Mucosa of rectum (tissue), 2 donors: ENCODE data around the gene RILP.
"Not testable (repeated sequence)": the region's sequence is repeated elsewhere in the genome, so short reads cannot be mapped to it uniquely, and the experiment has no call there.

Experiments used
- H3K27ac ChIP-seq, 2 donors: one replicate each; pipeline ENCODE4 v1.7.0; 2013; ENCODE audit warnings: inconsistent platforms in 2 of 2, low read depth in 2 of 2, low read length in 2 of 2
- H3K27me3 ChIP-seq, 2 donors: one replicate each; pipeline ENCODE4 v1.7.0; 2013; ENCODE audit warnings: low read length in 2 of 2; ENCODE audit not compliant: control insufficient read depth in 2 of 2, insufficient read depth in 2 of 2
- H3K36me3 ChIP-seq, 2 donors: one replicate each; pipeline ENCODE4 v1.7.0; 2013; ENCODE audit warnings: low read length in 2 of 2; ENCODE audit not compliant: control insufficient read depth in 2 of 2, insufficient read depth in 2 of 2
- H3K4me1 ChIP-seq, 2 donors: one replicate each; pipeline ENCODE4 v1.7.0; 2013; ENCODE audit warnings: low read length in 2 of 2, mild to moderate bottlenecking in 1 of 2; ENCODE audit not compliant: control insufficient read depth in 2 of 2, insufficient read depth in 2 of 2
- H3K4me3 ChIP-seq, 2 donors: one replicate each; pipeline ENCODE4 v1.7.0; 2013; ENCODE audit warnings: low read length in 2 of 2
- H3K9ac ChIP-seq, 2 donors: one replicate each; pipeline ENCODE4 v1.7.0; 2013; ENCODE audit warnings: low read length in 2 of 2, low read depth in 1 of 2, mild to moderate bottlenecking in 1 of 2
- H3K9me3 ChIP-seq, 2 donors: one replicate each; pipeline ENCODE4 v1.7.0; 2013; ENCODE audit warnings: low read length in 2 of 2; ENCODE audit not compliant: control insufficient read depth in 2 of 2
- donor health status: healthy.
- donor health status: Normal muscosa, but diverticular disease.

RILP gene

GRCh38 chr17:1649844-1650501, at the start of gene RILP:
Gene RILP, minus strand, starts transcription at chr17:1649866. Its CDS starts 62 bp downstream, at chr17:1649804.
- H3K36me3 ChIP-seq = peaks cover 49 to 54% of the 10 kb centered on the region in 2 donors

GRCh38 chr17:1697681-1698080, 48.0 kb upstream of the RILP start:
- Histone ChIP-seq H3K9ac (no peak overlapping the region), H3K36me3 (no peaks in the 10 kb centered on the region), H3K4me3 (no peak overlapping the region), H3K9me3 (no peaks in the 10 kb centered on the region), H3K27ac (no peak overlapping the region), H3K4me1 (no peaks in the 10 kb centered on the region), H3K27me3 (no peaks in the 10 kb centered on the region)

More at GRCh38 chr17:1649844-1650501, at the start of gene RILP:
- peaks cover 28 to 35% of the 10 kb centered on the region in 2 donors for H3K4me1 ChIP-seq
- peak within 1 kb of the TSS; percentile 99 to 100 for H3K27ac ChIP-seq
- no peaks in the 10 kb centered on the region for H3K9me3 ChIP-seq
- peak within 1 kb of the TSS; percentile 72 to 77 for H3K4me3 ChIP-seq
- no peaks in the 10 kb centered on the region for H3K27me3 ChIP-seq
- H3K9ac ChIP-seq = peak within 1 kb of the TSS; percentile 78 to 95

- H3K9ac ChIP-seq = no peak overlapping the region
- H3K4me1 ChIP-seq = no peaks in the 10 kb centered on the region
- no peak overlapping the region for H3K4me3 ChIP-seq
- no peak overlapping the region for H3K27ac ChIP-seq
- H3K36me3 ChIP-seq = no peaks in the 10 kb centered on the region
- H3K27me3 ChIP-seq = no peaks in the 10 kb centered on the region
- no peaks in the 10 kb centered on the region for H3K9me3 ChIP-seq
These were observed 45.7 kb upstream of the RILP start for GRCh38 chr17:1695365-1695764.

GRCh38 chr17:1693339-1693738, 43.7 kb upstream of the RILP start:
- Histone ChIP-seq H3K4me3 (no peak overlapping the region), H3K9ac (no peak overlapping the region), H3K36me3 (no peaks in the 10 kb centered on the region), H3K27me3 (no peaks in the 10 kb centered on the region), H3K4me1 (no peaks in the 10 kb centered on the region), H3K27ac (no peak overlapping the region), H3K9me3 (no peaks in the 10 kb centered on the region)

- Histone ChIP-seq H3K27ac (no peak overlapping the region), H3K4me3 (no peak overlapping the region), H3K9me3 (no peaks in the 10 kb centered on the region), H3K36me3 (no peaks in the 10 kb centered on the region), H3K9ac (no peak overlapping the region), H3K4me1 (no peaks in the 10 kb centered on the region), H3K27me3 (no peaks in the 10 kb centered on the region)
These were observed 41.0 kb upstream of the RILP start for GRCh38 chr17:1690544-1691221.

- not testable (repeated sequence) for H3K4me3 ChIP-seq, H3K9ac ChIP-seq, H3K27ac ChIP-seq, H3K9me3 ChIP-seq, H3K36me3 ChIP-seq, H3K27me3 ChIP-seq, H3K4me1 ChIP-seq
These were observed 38.7 kb upstream of the RILP start for GRCh38 chr17:1688405-1688804.

- no peak overlapping the region for H3K27ac ChIP-seq
- peaks cover 9 to 15% of the 10 kb centered on the region in 2 donors for H3K4me1 ChIP-seq
- H3K9me3 ChIP-seq = no peaks in the 10 kb centered on the region
- no peak overlapping the region for H3K9ac ChIP-seq
- H3K27me3 ChIP-seq = no peaks in the 10 kb centered on the region
- peaks cover 17 to 18% of the 10 kb centered on the region in 2 donors for H3K36me3 ChIP-seq
- no peak overlapping the region for H3K4me3 ChIP-seq
These were observed 36.4 kb upstream of the RILP start for GRCh38 chr17:1686086-1686485.

- Histone ChIP-seq H3K9me3 (no peaks in the 10 kb centered on the region), H3K4me3 (peak within 1 kb of the TSS; percentile 84 to 87), H3K27me3 (no peaks in the 10 kb centered on the region), H3K4me1 (peaks cover 9 to 15% of the 10 kb centered on the region in 2 donors), H3K27ac (peak within 1 kb of the TSS; percentile 92 to 95), H3K36me3 (peaks cover 31 to 33% of the 10 kb centered on the region in 2 donors), H3K9ac (peak within 1 kb of the TSS; percentile 81 to 84)
These were observed 34.9 kb upstream of the RILP start, which contains the start of gene PRPF8 for GRCh38 chr17:1684378-1685189. Gene PRPF8, minus strand, starts transcription at chr17:1684867. Its CDS starts 296 bp downstream, at chr17:1684571.

GRCh38 chr17:1683459-1683858, 33.8 kb upstream of the RILP start:
- Histone ChIP-seq H3K4me3 (peak overlapping the region; percentile 84 to 87), H3K27ac (peak overlapping the region in 1 of 2 donors; percentile 95), H3K9me3 (no peaks in the 10 kb centered on the region), H3K4me1 (peaks cover 9 to 15% of the 10 kb centered on the region in 2 donors), H3K9ac (peak overlapping the region; percentile 60 to 84), H3K27me3 (no peaks in the 10 kb centered on the region), H3K36me3 (peaks cover 42 to 44% of the 10 kb centered on the region in 2 donors)

- H3K9me3 ChIP-seq = no peaks in the 10 kb centered on the region
- no peaks in the 10 kb centered on the region for H3K4me1 ChIP-seq
- no peak overlapping the region for H3K4me3 ChIP-seq
- H3K27me3 ChIP-seq = no peaks in the 10 kb centered on the region
- H3K9ac ChIP-seq = no peak overlapping the region
- peaks cover 87 to 90% of the 10 kb centered on the region in 2 donors for H3K36me3 ChIP-seq
- H3K27ac ChIP-seq = no peak overlapping the region
These were observed 26.7 kb upstream of the RILP start for GRCh38 chr17:1676401-1676800.
